T1000 (cell line): ENCODE data around the gene TMEM125.
A peak's percentile ranks its signal among the peaks of the same experiment; 100 is the strongest.

Experiments
- DNase-seq: peaks from one replicate; lab custom pipeline; 2025; ENCODE audit warnings: mixed read lengths; lab: John Stamatoyannopoulos, UW

Gene TMEM125

DNA sequence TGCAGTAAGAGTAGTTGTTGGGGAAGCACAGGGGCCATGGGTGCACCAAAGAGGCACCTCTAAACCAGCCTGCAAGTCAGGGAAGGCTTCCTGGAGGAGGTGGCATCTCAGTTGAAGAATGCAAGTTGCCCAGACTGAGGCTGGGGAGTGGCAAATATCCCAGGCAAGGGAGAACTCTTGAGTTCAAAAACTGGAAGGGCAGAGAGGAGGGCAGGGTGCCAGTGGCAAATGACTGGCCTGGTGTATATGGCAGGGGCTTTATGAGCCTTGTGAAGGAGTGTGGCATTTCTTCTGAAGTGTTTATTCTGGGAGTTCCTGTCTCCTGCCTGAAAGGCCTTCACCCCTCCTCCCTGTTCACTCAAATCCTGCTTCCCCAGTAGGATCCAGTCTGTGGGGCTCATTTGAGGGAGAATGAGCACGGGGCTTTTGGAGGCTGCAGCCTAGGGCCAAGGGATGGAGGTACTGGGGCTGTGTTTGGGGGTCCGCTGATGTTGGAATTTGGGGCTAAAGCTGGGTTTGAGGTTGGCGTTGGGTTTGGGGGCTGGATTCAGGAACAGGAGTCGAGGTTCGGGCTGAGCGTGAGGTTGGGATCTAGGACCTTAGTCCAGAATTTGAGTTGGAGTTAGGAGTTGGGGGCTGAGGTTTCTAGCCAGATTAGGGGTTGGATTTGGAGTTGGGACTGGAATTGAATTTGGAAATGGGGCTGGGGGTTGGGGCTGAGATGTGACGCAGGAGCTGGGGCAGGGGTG is at the start of gene TMEM125:
TMEM125 (plus strand) TSS at position 357 of the 749 bp plus-strand sequence. CDS start 2,740 bp downstream, outside the sequence.
- no peak for DNase-seq

DNA sequence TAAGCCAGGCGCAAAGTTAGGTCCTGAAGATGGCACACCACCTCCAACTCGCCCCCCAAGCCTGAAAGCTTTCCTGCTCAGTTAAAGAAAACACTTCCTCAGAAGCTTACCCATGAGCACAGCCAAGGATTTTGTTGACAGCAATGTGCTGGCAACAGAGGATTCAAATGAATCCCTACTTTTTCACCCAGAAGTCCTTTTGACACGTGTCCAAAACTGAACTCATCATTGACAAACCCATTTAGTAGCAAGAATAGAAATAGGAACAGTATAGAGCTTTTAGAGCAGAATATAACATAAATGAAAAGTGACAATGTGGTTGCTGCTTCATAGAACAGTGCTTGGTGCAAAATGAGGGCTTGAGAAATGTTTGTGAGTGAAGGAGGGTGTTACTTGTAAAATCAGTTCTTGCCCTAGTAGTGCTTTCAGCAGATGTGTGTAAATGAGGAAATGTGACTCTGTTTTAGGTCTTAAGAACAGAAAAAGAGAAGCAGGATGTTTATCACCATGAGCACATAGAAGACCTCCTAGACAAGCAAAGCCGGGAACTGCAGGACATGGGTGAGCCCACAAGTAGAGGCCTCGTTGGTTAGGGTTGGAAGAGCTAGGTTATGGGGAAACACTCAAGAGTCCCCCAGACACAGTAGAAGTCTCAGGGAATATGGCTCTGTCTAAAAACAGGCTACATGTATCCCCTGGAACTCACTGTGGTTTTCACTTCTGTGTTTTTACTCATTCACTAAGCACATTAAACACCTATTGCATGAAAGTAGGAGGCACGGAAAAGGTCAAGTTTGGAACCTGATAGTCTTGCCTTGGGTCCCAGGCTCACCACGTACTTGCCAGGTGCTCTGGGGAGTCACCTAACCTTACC is 48.6 kb upstream of the TMEM125 start:
- no peak for DNase-seq

DNA sequence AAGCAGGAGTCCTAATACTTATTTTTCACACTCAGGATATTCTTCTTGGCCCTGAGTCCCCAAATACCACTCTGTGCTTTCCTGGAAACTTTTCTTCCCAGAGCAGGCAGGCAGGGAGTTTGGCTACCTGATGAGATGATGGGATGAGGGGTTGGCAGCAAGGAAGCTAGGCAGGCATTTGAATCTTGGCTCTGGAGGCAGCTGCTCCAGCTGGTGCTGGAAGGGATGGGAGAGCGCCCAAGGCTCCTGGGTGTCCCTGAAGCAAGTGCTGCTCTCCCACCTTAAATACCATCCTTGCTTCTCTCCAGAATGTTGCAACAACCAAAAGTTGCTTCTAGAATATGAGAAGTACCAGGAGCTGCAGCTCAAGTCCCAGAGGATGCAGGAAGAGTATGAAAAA is 48.0 kb upstream of the TMEM125 start:
- DNase-seq: no peak

DNA sequence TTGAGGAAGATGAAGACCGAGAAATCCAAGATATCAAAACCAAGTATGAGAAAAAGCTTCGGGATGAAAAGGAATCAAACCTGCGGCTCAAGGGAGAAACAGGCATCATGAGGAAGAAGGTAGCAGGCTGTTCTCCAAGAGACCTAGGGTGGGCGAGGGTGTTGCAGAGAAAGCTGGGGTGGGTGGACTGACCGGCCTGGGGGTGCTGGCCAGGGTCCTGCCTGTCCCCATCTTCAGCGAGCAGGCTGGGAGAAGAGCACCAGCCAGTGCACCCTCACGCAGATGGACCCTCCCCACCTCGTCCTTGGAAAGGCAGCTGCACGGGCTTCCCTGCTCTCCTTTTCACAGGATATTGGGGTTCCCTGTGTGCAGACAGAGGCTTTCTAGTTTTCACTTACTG is 46.9 kb upstream of the TMEM125 start:
- DNase-seq: no peak

DNA sequence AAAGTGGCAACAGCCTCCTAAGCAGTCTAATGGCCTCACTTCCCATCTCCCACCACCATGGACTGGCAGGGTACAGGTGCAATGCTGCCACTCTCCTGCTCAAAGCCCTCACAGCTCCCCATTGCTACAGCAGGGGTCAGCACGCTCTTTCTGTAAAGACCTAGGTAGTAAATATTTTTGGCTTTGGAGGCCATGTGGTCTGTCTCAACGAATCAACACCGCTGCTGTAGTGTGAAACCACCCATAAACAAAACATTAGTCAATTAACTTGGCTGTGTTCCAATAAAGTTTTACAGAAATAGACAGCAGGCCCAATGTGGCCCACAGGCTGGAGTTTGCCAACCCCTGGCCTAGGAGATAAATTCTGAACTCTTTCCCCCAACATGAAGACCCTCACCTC is 44.6 kb upstream of the TMEM125 start:
- no peak for DNase-seq

DNA sequence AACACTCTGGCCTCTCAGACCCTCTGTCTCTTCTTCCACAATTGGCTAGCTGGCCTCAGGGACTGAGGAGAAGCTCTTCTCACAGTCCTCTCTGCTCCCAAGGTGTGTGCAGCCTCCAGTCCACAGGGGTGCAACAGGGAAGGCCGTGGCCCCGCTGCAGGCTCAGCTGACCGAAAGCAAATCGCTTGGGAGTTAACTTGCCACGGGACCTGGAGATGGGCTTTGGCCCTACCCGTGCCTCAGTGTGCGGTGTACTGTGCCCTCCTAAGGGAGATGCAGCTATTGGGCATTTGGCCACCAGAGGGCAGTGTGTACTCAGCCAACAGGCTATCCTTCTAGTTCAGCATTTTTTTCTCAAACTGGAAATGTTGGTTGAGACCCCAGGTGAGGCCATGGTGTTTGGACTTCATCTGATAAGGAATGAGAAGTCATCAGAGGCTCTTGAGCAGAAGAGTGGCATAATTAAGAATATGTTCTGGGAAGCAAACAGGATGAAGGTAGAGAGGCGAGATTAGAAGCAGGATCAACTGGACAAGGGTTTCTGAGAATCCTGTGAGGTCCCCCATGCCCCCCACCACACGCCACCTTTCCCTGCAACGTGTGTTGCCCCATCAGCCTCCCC is 42.5 kb upstream of the TMEM125 start:
- peak; percentile 62 for DNase-seq

DNA sequence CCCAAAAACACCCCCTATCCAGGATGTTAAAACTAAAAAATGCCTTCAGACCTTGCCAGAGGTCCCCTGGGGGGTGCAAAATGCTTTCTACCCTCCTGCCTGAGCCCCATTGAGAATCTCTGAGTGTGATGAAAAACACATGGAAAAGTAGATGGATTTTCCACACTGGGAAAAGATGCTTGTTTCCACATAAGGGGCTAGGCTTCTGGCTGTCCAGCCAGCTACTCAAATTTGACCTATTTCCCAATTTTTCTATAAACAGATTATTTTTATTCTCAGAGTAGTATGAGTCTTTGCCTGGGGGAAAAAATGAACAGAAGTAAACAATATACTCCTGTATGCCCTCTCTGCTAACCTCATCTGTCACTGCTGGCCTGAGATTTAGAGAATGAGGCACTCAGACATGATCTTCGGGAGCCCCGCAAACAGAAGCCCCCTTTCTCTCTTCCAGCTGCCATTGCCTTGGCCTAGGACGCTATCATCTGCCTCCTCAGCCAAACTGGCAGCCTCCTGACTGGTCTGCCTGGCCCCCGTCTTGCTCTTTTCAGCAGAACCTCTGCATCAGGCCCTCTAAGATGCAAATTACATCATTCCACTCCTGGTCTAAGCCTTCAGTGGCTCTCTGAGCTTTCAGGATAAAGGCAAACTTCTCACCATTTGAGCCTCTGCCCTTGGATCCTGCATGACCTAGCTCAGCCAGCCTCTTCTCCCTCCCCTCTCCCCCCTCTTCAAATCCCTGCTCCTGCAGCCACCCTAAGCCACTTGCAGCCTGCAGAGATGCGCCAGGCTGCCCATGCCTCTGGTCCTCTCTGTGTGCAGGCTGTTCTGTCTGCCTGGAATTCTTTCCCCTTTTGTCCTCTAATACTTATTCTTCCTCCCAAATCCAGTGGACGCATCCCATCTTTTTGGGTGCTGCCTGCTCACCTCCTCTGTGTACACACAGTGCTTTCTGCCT is 39.7 kb upstream of the TMEM125 start:
- no peak for DNase-seq

DNA sequence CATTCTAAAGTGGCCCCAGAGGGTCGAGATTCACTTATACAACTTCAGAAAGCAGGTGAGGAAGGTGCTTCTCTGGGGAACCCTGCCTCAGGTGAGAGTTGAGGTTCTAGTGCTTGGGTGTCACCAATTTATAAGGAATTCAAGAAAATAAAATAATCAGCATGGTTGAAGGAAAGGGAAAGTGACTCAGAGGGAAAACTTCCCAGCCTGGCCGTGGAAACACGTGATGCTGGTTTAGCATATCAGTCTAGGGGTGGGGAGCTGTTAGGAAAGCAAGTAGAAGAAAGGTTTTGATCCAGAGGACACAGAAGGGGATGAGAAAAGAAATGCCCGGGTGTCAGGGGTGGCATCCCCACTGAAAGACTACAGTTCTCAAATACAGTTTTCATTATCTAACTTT is 37.7 kb upstream of the TMEM125 start:
- no peak for DNase-seq

DNA sequence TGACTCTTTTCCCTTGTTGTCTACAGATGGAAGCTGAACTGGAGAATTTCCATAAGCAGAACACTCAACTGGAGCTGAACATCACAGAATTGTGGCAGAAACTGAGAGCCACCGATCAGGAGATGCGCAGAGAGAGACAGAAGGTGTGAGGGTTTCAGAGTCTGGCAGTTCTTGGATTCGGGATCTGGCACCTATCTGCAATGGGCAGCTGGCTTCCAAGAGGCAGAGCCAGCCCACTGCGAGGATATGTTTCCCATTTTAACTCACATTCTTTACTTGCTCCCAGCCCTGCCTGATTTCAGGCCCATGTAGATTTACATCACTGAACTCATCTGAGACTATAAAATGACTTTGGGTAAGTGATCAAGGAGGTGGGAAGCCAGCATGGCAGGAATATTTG is 37.3 kb upstream of the TMEM125 start:
- no peak for DNase-seq

DNA sequence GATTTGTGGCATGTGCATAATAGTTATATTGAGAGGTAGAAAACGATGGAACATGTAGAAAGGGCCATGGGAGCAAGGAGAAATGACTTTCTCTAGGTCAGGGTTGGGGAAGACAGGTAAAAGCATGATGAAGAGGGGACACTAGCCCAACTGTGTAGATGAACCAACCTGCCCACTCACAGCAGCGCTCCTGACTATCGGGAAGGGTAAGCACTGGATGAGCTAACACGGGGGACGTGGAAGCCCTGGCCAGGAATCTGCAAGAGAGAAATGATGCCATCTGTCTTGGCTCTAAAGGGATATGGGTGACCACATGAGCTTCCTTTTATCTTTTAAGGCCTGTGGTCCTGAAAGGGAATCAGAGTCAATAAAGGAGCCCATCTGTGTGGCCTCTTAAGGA is 36.2 kb upstream of the TMEM125 start:
- no peak for DNase-seq

DNA sequence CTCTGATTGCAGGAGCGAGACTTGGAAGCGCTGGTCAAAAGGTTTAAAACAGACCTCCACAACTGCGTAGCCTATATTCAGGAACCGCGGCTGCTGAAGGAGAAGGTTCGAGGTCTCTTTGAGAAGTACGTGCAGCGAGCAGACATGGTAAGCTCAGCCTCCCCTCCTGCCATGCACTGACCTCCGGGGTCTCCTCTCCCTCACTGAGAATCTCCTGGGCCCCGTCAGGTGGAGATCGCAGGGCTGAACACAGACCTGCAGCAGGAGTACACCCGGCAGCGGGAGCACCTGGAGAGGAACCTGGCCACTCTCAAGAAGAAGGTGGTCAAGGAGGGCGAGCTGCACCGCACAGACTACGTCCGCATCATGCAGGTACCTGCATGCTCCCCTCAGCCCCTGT is 35.5 kb upstream of the TMEM125 start:
- DNase-seq: no peak

DNA sequence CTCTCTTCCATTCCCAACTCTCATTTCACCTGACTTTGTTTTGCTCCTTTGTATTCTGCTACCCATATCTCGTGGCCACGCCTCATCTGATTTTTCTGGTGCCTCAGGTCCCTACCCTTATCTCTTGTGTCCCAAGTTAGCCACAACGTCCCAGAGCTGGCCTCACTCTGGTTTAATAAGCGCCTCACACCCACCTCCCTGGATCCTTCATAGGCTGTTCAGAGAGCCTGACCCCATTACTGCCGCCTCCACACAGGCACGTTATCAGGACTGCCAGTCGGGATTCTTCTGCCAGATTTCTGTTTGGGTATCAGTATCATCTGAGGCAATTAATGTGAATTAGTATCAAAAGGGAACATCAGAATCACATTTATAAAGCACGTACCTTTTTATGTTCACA is 34.7 kb upstream of the TMEM125 start:
- DNase-seq: no peak

DNA sequence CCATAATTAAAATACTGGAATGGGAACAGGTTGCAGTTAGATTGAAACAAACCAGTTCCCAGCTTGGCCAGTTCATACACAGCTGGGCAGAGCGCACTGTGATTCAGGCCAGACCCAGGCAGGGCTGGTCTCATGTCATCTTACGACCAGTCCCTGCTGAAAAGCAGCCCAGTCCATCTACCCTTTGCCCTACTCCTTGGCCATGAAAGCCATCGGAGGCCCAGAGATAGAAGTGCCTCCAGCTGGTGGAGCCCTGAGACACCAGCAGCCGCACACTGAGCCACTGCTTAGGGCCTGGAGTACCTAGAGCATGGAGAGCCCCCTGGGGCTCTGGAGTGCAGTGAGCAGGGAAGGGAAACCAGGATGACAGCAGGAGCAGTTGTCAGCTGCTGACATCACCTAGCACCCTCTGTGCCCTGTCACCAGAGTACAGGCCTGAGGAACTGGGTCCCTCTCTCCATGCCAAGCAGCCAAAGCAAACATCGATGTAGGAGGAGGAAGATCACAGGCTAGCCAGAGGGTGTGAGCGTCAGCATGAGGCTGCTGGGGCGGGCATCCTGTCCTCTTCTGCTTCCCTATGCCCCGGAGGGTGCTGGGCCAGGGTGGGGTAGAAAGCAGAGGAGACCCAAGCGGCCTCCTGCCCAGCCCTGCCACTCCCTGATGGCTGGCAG is 34.2 kb upstream of the TMEM125 start:
- no peak for DNase-seq

DNA sequence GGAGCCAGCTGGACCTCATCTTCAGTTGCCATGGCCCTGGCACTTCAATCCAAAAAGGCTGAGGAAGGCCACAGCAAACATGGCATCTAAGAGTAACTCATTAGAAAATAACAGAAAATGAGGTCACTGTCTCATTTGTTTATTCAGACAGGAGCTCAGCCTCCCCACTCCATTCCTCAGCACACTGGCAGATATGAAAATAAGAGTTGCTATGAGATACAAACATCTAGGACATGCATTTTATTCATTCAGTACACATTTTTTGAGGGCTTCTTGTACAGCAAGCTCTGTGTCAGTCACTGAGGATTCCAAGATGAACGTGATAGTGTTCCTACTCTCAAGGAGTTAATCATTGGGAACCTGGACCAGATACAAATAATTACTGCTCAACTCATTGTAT is 32.7 kb upstream of the TMEM125 start:
- no peak for DNase-seq

DNA sequence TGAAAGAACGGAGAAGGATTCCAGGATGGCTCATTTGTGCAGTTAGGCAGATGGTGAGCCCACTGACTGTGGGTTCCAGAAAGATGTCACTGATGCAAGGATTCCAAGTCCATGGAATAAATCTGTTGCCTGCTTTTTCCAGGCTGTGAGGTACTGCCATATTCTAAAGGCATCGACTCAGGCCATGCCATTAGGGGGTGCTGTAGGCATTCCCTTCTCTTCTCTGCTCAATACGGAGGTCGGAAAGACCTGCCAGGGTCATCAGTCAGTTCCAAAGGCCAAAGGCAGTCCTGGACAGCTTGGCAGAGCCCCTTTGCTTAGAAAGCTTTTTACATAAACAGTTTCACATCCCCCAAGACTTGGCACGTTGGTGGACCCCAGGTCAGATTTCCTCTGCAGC is 31.7 kb upstream of the TMEM125 start:
- no peak for DNase-seq

DNA sequence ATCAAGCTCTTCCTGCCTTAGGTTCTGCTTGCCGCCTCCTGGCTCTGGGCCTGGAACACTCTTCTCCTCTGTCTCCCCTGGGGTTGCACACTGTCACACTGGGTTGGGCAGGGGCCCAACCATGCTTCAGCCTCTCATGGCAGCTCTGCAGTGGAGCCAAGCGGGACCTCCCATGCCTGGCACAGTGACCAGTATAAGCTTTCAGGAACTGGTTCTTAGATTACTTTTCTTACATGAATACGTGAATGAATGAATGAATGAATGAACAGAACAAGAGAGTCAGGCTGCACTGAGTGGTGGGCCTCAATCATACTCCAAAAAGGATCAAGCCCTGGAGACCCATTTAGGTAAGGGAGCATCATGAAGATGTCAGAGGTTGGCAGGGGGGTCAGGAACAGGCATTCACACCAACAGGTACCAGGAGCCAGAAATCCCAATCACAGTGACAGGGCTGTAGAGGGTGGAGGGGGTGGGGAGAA is 30.8 kb upstream of the TMEM125 start:
- no peak for DNase-seq

DNA sequence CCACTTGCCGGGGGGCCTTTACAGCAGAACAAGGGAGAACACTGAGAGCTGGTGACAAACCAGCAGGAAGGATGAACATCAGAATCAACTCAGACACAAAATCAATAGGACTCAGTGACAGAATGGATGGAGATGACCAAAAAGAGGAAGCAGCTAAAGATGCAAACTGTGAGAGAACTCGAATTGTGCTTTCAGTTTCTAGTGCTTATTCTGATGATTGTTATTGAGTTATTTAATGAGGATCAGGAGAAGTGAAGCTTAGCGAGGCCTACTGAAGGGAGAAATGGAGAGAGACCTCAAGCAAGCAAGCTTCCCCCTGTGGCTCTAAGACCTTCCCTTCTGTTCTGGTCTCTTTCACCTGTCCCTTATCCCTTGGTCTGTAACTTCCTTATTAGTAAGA is 30.3 kb upstream of the TMEM125 start:
- DNase-seq: no peak

DNA sequence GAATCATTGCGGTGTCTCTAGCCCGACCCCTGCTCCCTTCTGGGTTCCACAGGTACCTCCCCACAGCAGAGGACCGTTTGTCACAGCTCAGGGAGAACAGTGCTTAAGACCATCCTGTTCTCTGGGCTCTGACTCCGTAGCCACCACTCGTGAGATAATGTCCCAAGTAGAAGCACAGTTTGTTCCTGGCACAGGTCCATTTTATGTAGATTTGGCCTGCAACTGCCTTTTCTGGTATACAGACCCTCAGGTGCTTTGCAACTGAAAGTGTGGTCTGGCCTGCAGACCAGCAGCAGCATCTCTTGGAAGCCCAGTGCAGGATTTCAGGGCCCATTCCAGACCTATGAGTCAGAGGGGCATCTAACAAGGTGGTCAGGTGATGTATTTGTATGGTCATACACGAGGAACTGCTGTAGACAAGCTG is 28.4 kb upstream of the TMEM125 start:
- DNase-seq: peak; percentile 49

DNA sequence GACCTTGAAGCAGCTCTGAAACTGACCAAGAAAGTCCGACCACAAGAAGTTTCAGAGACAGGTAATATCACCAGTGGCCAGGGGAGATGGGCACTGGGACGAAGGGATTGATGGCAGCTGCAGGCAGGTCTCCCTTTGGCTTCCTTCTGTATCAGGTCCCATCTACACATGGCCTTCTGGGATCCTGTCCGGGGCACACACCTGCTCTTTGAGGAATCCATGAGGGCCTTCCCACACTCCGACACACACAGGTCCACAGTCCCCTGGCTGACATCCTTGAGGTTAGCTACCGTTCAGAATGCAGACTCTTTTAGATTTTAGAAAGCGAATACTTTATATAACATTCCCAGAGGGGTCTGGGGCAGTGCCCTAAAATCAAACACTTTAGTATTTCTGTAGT is 26.5 kb upstream of the TMEM125 start:
- DNase-seq: no peak

DNA sequence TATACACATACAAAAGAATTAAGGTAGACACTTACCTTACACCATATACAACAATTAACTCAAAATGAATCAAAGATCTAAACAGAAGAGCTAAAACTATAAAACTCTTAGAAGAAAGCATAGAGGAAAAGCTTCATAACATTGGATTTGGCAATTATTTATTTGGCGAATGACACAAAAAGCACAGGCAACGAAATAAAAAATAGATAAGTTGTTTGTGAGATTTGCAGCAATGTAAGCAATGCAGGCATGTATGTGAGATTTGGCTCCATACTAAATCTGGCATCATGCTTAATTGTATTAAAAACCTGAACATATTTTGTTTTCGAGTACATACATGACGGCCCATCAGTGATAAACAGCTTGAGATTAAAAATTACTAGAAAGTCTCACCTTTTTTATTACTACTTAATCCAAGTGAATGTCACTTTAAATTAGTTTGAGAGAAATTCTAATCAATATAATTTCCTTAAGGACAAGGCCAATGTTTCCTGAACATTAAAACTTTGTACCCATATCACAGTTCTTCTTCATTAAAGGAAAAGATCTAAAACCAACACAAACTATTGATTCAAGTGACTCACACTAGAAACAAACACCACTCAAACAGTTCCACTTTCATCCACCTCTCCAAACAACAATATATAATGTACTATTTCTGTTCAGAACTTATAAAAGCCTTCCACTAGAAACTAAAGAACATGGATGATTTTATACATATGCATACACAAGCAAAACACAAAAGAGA is 23.1 kb upstream of the TMEM125 start:
- no peak for DNase-seq
